K562 (cell line): ENCODE data around the gene PHF3. TPM values are rescaled to one million over a fixed set of nuclear protein-coding genes. Genes with fewer than 3 reads are reported as not detected.

Experiments
- ATAC-seq: fragments of 200-7000 bp; cut with Tn5 transposase; 3 replicates; pipeline ENCODE4 v1.9.1; 2020; ENCODE audit warnings: moderate library complexity
- BruUV-seq: library from RNA; stranded (reverse); fragments of 400-500 nt; replicated peaks from 2 replicates; lab custom pipeline; 2021; lab: Mats Ljungman, UMichigan
- CTCF ChIA-PET: fragments of 300-600 bp; formaldehyde crosslinking; extraction: SDS; loops from one replicate; lab custom pipeline; 2021; ENCODE audit warnings: low intra/inter-chr PET ratio; lab: Yijun Ruan, JAX
- POLR2A ChIA-PET: fragments of 300-600, 350-650 bp; sonication (Branson Sonifier 250); formaldehyde crosslinking; extraction: SDS; loops from one replicate; lab custom pipeline; 2021; ENCODE audit warnings: antibody characterized with exemption, inconsistent platforms; lab: Yijun Ruan, JAX
- DNase-seq, 4 experiments: peaks; one replicate each; pipeline versions ENCODE4 v3.0.0 to v3.0.0-alpha.2; 2011 to 2018; ENCODE audit warnings: low spot score in 3 of 4, mixed read lengths in 3 of 4; ENCODE audit errors: extremely low read depth in 1 of 4
- FAIRE-seq: peaks from 2 replicates; lab custom pipeline; 2011; peaks lifted over from hg19 to GRCh38; lab: Jason Lieb, UNC
- H2AFZ ChIP-seq: 2 replicates; pipeline ENCODE4 v1.6.0; 2011; ENCODE audit warnings: low read depth, low read length, control low read depth, inconsistent platforms
- H3K27ac ChIP-seq: fragments of 200-600 bp; 3 replicates; pipeline ENCODE4 v1.8.0; 2011; ENCODE audit warnings: low read depth, mild to moderate bottlenecking, control low read depth, inconsistent platforms, low read length, moderate library complexity, mixed read lengths; ENCODE audit errors: extremely low read depth
- H3K27me3 ChIP-seq, 2 experiments: fragments of 300-600 bp in 1 of 2; 2 replicates in 1 of 2; 3 replicates in 1 of 2; pipeline versions ENCODE4 v1.6.0 to v1.8.0; 2011; ENCODE audit warnings: inconsistent platforms in 2 of 2, low read length in 2 of 2, mild to moderate bottlenecking in 1 of 2, mixed read lengths in 1 of 2, moderate library complexity in 1 of 2; ENCODE audit not compliant: control insufficient read depth in 2 of 2, insufficient read depth in 2 of 2
- H3K36me3 ChIP-seq: fragments of 300-600 bp; 3 replicates; pipeline ENCODE4 v1.8.0; 2011; ENCODE audit warnings: mild to moderate bottlenecking, low read length, inconsistent platforms; ENCODE audit not compliant: control insufficient read depth, insufficient read depth
- H3K4me1 ChIP-seq, 2 experiments: fragments of 200-600 bp in 1 of 2; replicated peaks in 1 of 2; 2 replicates in 1 of 2; 3 replicates in 1 of 2; pipeline versions ENCODE4 v1.5.1 to v1.8.0; 2011; ENCODE audit warnings: inconsistent platforms in 2 of 2, low read length in 2 of 2, mild to moderate bottlenecking in 1 of 2, mixed read lengths in 1 of 2, moderate library complexity in 1 of 2; ENCODE audit not compliant: control insufficient read depth in 2 of 2, insufficient read depth in 2 of 2
- H3K4me2 ChIP-seq: 2 replicates; pipeline ENCODE4 v1.6.1; 2011; ENCODE audit warnings: low read length, control low read depth, inconsistent platforms, mixed read lengths; ENCODE audit not compliant: insufficient read depth
- H3K4me3 ChIP-seq: fragments of 200-600 bp; sonication (generic), shearing (Covaris generic); 2 replicates; pipeline ENCODE4 v1.5.1; 2016; ENCODE audit warnings: control low read depth, inconsistent platforms
- H3K79me2 ChIP-seq: fragments of 200-600 bp; 3 replicates; pipeline ENCODE4 v1.8.0; 2011; ENCODE audit warnings: low read length, inconsistent platforms; ENCODE audit not compliant: control insufficient read depth, insufficient read depth
- H3K9ac ChIP-seq, 2 experiments: 2 replicates each; pipeline versions ENCODE4 v1.6.0 to v1.6.1; 2011; ENCODE audit warnings: low read depth in 2 of 2, low read length in 2 of 2, control low read depth in 1 of 2, inconsistent platforms in 1 of 2, mild to moderate bottlenecking in 1 of 2, mixed read lengths in 1 of 2; ENCODE audit not compliant: insufficient read depth in 1 of 2
- H3K9me1 ChIP-seq: one replicate; pipeline ENCODE4 v1.6.0; 2011; ENCODE audit warnings: inconsistent platforms, mild to moderate bottlenecking, low read length, moderate library complexity; ENCODE audit not compliant: control insufficient read depth, insufficient read depth
- H3K9me3 ChIP-seq: replicated peaks from 2 replicates; pipeline ENCODE4 v1.5.1; 2011; ENCODE audit warnings: low read depth, low read length, inconsistent platforms; ENCODE audit not compliant: control insufficient read depth, insufficient read depth
- H4K20me1 ChIP-seq: replicated peaks from 2 replicates; pipeline ENCODE4 v1.6.1; 2011; ENCODE audit warnings: low read length, inconsistent platforms, mixed read lengths; ENCODE audit not compliant: control insufficient read depth, insufficient read depth
- MCM2 ChIP-seq: fragments of 450-650 bp; IDR thresholded peaks from 2 replicates; pipeline ENCODE4 v1.6.1; 2017; ENCODE audit warnings: low read depth, mild to moderate bottlenecking
- MLLT1 ChIP-seq, 2 experiments: fragments of 450-650 bp; IDR thresholded peaks; 2 replicates each; pipeline ENCODE4 v1.6.1; 2016
- NR1H2 ChIP-seq: sonication (generic); formaldehyde crosslinking; IDR thresholded peaks from 2 replicates; pipeline ENCODE4 v1.4.0; 2020; ENCODE audit warnings: mild to moderate bottlenecking, missing genetic modification reagents
- POLR2G ChIP-seq: fragments of 200-400 bp; formaldehyde crosslinking; IDR thresholded peaks from 2 replicates; pipeline ENCODE4 v1.6.1; 2017; ENCODE audit warnings: low read depth, mild to moderate bottlenecking, antibody characterized with exemption, low read length, moderate library complexity
- TFAP4 ChIP-seq: sonication (generic); formaldehyde crosslinking; IDR thresholded peaks from 2 replicates; pipeline ENCODE4 v1.8.0; 2022; ENCODE audit warnings: missing genetic modification reagents, mild to moderate bottlenecking, moderate library complexity, borderline replicate concordance
- ZFPM2 ChIP-seq: fragments of 250-450 bp; sonication (Bioruptor Pico); IDR thresholded peaks from 2 replicates; pipeline ENCODE4 v1.5.1; 2022; ENCODE audit warnings: mild to moderate bottlenecking
- ZNF12 ChIP-seq: sonication (generic); formaldehyde crosslinking; IDR thresholded peaks from 2 replicates; pipeline ENCODE4 v1.4.0; 2020; ENCODE audit warnings: mild to moderate bottlenecking, missing genetic modification reagents
- ZNF212 ChIP-seq: fragments of 450-650 bp; formaldehyde crosslinking; IDR thresholded peaks from 2 replicates; pipeline ENCODE4 v1.4.0; 2020; ENCODE audit warnings: mild to moderate bottlenecking
- WGBS: fragments of 100-300 bp; shearing (Covaris generic); methylation state at CpG from one replicate; pipeline ENCODE4 v1.1.6; 2016; ENCODE audit warnings: low coverage, mixed read lengths; ENCODE audit not compliant: insufficient coverage; ENCODE audit errors: missing lambda C conversion rate; 5-methylcytosine and 5-hydroxymethylcytosine counted together
- in situ Hi-C: fragments of 300-500 bp; cut with MboI; formaldehyde crosslinking; loops from 4 replicates; pipeline ENCODE4 v1.15.0; 2018; ENCODE audit warnings: inconsistent platforms, mixed read lengths
- intact Hi-C: fragments of 100-400 bp; cut with micrococcal nuclease; formaldehyde crosslinking; loops from 2 replicates; pipeline ENCODE4 v1.14.2; 2022
- polyA plus RNA-seq, 8 experiments: library from polyadenylated mRNA; depleted of rRNA in 4 of 8; stranded (reverse) in 5 of 8; unstranded in 3 of 8; fragments of >200 nt; fragmentation: Nextera tagmentation in 2 of 8; fragmentation: Illumina TruSeq in 1 of 8; extraction: Ambion mirVana in 2 of 8; extraction: Trizol in 1 of 8; gene quantifications; 2 replicates each; pipeline versions ENCODE4 v1.2.1 to v1.2.3, GENCODE V29; 2011 to 2014; ENCODE audit warnings: inconsistent platforms in 1 of 8, missing spikeins in 1 of 8
- total RNA-seq, 7 experiments: library from RNA; depleted of rRNA in 6 of 7; stranded (reverse); fragments of >200 nt in 6 of 7; fragmentation: Illumina TruSeq in 2 of 7; extraction: Trizol in 2 of 7; gene quantifications; 2 replicates each; pipeline versions ENCODE4 v1.2.1 to v1.2.3, GENCODE V29; 2011 to 2021; ENCODE audit warnings: low replicate concordance in 1 of 7

PHF3 gene
- total and polyA plus RNA-seq, 9 of the 15 experiments (the other 6 are each of a cell fraction or from before 2014, with no cell fraction given): 8.1 to 51.2 (median 30.9) TPM

GRCh38 chr6:63732336-63732735 is 96.7 kb downstream of the PHF3 start:
- TF ChIP-seq MCM2 (no peak), TFAP4 (CRISPR knock-in tag) (no peak), ZNF212 (CRISPR knock-in tag) (no peak), POLR2G (no peak), MLLT1 (IDR thresholded peaks at IDR 0.05) (no peak), ZFPM2 (CRISPR knock-in tag) (no peak), ZNF12 (no peak), NR1H2 (no peak)
- 0% methylated on average over 2 of the region's 2 CpGs for WGBS
- Histone ChIP-seq H3K79me2 (no peaks in the 10 kb centered on the region), H3K27ac (no peak overlapping the region), H3K4me3 (no peak overlapping the region), H3K9me1 (no peaks in the 10 kb centered on the region), H4K20me1 (no peaks in the 10 kb centered on the region), H3K36me3 (no peaks in the 10 kb centered on the region), H3K27me3 (no peaks in the 10 kb centered on the region), H3K9me3 (no peaks in the 10 kb centered on the region), H3K4me1 (no peaks in the 10 kb centered on the region), H3K4me2 (no peak overlapping the region), H3K9ac (no peak overlapping the region), H2AFZ (no peak overlapping the region)
- CTCF ChIA-PET: no interaction called here
- BruUV-seq: no TSS peak
- DNase-seq (no peak), FAIRE-seq (no peak), ATAC-seq (no peak)
- in situ Hi-C loops: no loop called here
- POLR2A ChIA-PET: interaction anchor here (0.6 kb wide), 1 partner anchor 28 kb away, joined by 3 read pairs; no protein-coding TSS in a partner anchor
- intact Hi-C loops: no loop called here
